Colonic mucosa (tissue), 4 donors: Measurements from ENCODE around the gene PPM1H. TPM values are rescaled to one million over a fixed set of nuclear protein-coding genes. Genes with fewer than 3 reads are reported as not detected.
"Not testable (repeated sequence)": the region's sequence is repeated elsewhere in the genome, so short reads cannot be mapped to it uniquely, and the experiment has no call there.

Experiments
- DNase-seq: peaks from one replicate; pipeline ENCODE4 v3.0.0-alpha.2; 2020
- H3K27ac ChIP-seq: fragments of 200-600 bp; one replicate; pipeline ENCODE4 v1.8.0; 2021
- H3K27me3 ChIP-seq: fragments of 200-600 bp; one replicate; pipeline ENCODE4 v1.8.0; 2021
- H3K36me3 ChIP-seq: fragments of 200-600 bp; one replicate; pipeline ENCODE4 v1.8.0; 2021
- H3K4me1 ChIP-seq: fragments of 200-600 bp; one replicate; pipeline ENCODE4 v1.8.0; 2021; ENCODE audit warnings: mild to moderate bottlenecking
- H3K4me3 ChIP-seq: fragments of 200-600 bp; one replicate; pipeline ENCODE4 v1.8.0; 2021
- H3K9ac ChIP-seq, 2 donors: one replicate each; pipeline ENCODE4 v1.7.0; 2013; ENCODE audit warnings: control low read depth in 2 of 2, low read depth in 2 of 2, low read length in 2 of 2
- H3K9me3 ChIP-seq: fragments of 200-600 bp; one replicate; pipeline ENCODE4 v1.8.0; 2021
- intact Hi-C: fragments of 100-400 bp; cut with DNase I; formaldehyde crosslinking; loops from one replicate; pipeline ENCODE4 v1.14.1; 2022
- total RNA-seq, 2 donors: library from RNA; stranded (reverse); fragmentation: NEBNext Ultra II Directional in 1 of 2; extraction: Animal tissue kit (Norgen Biotek cat#: 25700) in 1 of 2; gene quantifications; one replicate each; pipeline ENCODE4 v1.2.1, GENCODE V29; 2021
- TF ChIP-seq, protein P1 (sequence below): fragments of 200-600 bp; IDR thresholded peaks from one replicate; pipeline ENCODE4 v1.8.0; 2022; ENCODE audit warnings: antibody characterized with exemption, mild to moderate bottlenecking
- donor health status: healthy.
- donor health status: DM: no; HTN: no; CAD: no.
- donor health status: DM: no; HTN: no; CAD: no.

PPM1H gene
- total RNA-seq, 2 donors from 2014 or later: 7.4 to 8.1 TPM

GRCh38 chr12:62885242-62885641 lies 49.7 kb downstream of the PPM1H start:
- intact Hi-C loops: no loop called here
- no peak overlapping the region for H3K4me3 ChIP-seq
- H3K9me3 ChIP-seq: no peaks in the 10 kb centered on the region
- no peak overlapping the region for H3K27ac ChIP-seq
- no peaks in the 10 kb centered on the region for H3K27me3 ChIP-seq
- no peaks in the 10 kb centered on the region for H3K4me1 ChIP-seq
- no peak for DNase-seq
- TF ChIP-seq, protein P1, sequence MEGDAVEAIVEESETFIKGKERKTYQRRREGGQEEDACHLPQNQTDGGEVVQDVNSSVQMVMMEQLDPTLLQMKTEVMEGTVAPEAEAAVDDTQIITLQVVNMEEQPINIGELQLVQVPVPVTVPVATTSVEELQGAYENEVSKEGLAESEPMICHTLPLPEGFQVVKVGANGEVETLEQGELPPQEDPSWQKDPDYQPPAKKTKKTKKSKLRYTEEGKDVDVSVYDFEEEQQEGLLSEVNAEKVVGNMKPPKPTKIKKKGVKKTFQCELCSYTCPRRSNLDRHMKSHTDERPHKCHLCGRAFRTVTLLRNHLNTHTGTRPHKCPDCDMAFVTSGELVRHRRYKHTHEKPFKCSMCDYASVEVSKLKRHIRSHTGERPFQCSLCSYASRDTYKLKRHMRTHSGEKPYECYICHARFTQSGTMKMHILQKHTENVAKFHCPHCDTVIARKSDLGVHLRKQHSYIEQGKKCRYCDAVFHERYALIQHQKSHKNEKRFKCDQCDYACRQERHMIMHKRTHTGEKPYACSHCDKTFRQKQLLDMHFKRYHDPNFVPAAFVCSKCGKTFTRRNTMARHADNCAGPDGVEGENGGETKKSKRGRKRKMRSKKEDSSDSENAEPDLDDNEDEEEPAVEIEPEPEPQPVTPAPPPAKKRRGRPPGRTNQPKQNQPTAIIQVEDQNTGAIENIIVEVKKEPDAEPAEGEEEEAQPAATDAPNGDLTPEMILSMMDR: no peak
- no peaks in the 10 kb centered on the region for H3K36me3 ChIP-seq
- no peak overlapping the region for H3K9ac ChIP-seq

DNA sequence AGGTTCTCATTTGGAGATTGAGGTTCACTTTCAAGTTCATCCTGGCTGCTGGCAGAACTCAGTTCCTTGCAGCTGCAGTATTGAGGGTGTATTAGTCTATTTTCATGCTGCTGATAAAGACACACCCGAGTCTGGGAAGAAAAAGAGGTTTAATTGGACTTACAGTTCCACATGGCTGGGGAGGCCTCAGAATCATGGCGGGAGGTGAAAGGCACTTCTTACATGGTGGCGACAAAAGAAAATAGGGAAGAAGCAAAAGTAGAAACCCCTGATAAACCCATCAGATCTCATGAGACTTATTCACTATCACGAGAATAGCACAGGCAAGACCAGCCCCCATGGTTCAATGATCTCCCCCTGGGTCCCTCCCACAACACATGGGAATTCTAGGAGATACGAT lies 50.1 kb downstream of the PPM1H start:
- intact Hi-C loops, H3K36me3 ChIP-seq, H3K27me3 ChIP-seq, H3K27ac ChIP-seq, DNase-seq, H3K4me3 ChIP-seq, H3K4me1 ChIP-seq, H3K9ac ChIP-seq, H3K9me3 ChIP-seq: not testable (repeated sequence)

DNA sequence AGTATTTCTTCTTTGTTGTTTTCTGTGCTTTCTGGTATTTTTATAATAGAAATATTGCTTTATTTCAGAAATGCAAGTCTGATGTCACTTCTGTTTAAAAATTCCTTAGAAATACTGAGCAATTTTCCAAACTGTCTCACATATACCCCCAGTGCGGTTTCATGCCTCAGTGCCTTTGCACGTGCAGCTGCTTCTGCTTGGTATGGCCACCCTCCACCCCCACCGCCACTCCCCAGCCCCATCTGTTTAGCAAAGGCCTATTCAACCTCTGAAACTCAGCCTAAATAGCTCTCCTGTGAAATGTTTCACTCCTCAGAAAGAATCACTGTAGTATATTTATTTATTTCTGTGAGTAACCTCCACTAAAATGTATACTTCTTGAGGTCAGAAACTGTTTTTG lies 52.3 kb downstream of the PPM1H start:
- H3K4me3 ChIP-seq: no peak overlapping the region
- TF ChIP-seq, protein P1: no peak
- intact Hi-C loops: no loop called here

DNA sequence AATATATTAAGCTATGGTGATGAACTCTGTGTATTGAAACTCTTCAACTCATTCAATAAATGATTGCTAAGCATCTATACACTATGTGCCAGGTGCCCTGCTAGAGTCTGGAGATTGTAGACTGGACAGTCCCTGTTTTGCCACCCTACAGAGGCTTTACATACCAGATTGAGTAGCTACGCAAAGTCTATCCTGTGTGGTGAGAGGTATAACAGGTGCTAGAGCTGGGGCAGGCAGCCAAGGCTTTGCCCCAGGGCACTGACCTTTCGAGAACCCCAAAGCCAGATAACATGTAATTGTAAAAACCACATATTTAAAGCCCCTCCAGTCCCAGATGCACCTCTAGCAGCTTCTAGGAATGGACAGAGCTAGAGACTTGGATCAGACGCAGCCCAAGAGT lies 52.8 kb downstream of the PPM1H start:
- Histone ChIP-seq H3K36me3 (no peaks in the 10 kb centered on the region), H3K27me3 (no peaks in the 10 kb centered on the region), H3K4me3 (no peak overlapping the region), H3K27ac (no peak overlapping the region), H3K9me3 (no peaks in the 10 kb centered on the region), H3K9ac (no peak overlapping the region), H3K4me1 (no peaks in the 10 kb centered on the region)
- intact Hi-C loops: no loop called here
- no peak for DNase-seq
- TF ChIP-seq, protein P1: no peak

More for the DNA sequence above, 52.3 kb downstream of the PPM1H start:
- no peak overlapping the region for H3K9ac ChIP-seq
- no peaks in the 10 kb centered on the region for H3K36me3 ChIP-seq
- H3K9me3 ChIP-seq: no peaks in the 10 kb centered on the region
- H3K27me3 ChIP-seq: no peaks in the 10 kb centered on the region
- H3K4me1 ChIP-seq: no peaks in the 10 kb centered on the region
- DNase-seq: no peak
- no peak overlapping the region for H3K27ac ChIP-seq

DNA sequence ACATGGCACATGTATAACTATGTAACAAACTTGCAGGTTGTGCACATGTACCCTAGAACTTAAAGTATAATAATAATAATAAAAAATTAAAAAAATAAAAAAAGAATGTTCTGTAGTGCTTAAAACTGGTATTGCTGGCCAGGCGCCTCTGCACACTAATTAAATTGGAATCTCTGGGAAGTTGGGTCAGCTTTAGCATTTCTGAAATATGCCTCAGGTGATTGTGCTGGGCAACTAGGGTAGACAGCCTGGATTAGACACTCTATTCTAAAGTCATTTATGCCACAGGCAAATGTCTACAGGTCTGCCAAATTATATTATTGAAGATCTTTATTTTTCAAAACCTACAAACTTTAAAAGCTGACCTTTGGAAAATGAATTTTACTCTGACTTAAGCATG lies 55.3 kb downstream of the PPM1H start:
- intact Hi-C loops: no loop called here
- no peak overlapping the region for H3K27ac ChIP-seq
- no peak overlapping the region for H3K9ac ChIP-seq
- no peaks in the 10 kb centered on the region for H3K27me3 ChIP-seq
- TF ChIP-seq, protein P1: no peak
- H3K4me3 ChIP-seq: no peak overlapping the region
- H3K36me3 ChIP-seq: no peaks in the 10 kb centered on the region
- no peak for DNase-seq
- no peaks in the 10 kb centered on the region for H3K9me3 ChIP-seq
- no peaks in the 10 kb centered on the region for H3K4me1 ChIP-seq

DNA sequence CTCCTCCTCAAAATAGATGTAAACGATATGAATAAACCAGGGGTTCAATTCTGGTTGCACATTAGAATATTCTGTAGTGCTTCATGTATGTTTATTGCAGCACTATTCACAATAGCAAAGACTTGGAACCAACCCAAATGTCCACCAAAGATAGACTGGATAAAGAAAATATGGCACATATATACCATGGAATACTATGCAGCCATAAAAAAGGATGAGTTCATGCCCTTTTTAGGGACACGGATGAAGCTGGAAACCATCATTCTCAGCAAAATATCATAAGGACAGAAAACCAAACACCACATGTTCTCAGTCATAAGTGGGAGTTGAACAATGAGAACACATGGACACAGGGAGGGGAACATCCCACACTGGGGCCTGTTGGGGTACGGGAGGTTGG lies 55.7 kb downstream of the PPM1H start:
- H3K36me3 ChIP-seq, H3K27me3 ChIP-seq, H3K9me3 ChIP-seq, H3K4me3 ChIP-seq, H3K9ac ChIP-seq, intact Hi-C loops, H3K27ac ChIP-seq, DNase-seq, H3K4me1 ChIP-seq: not testable (repeated sequence)

GRCh38 chr12:62878211-62878610 lies 56.7 kb downstream of the PPM1H start:
- Histone ChIP-seq H3K4me3 (no peak overlapping the region), H3K9ac (no peak overlapping the region), H3K4me1 (no peaks in the 10 kb centered on the region), H3K27ac (no peak overlapping the region), H3K9me3 (no peaks in the 10 kb centered on the region), H3K36me3 (no peaks in the 10 kb centered on the region), H3K27me3 (no peaks in the 10 kb centered on the region)
- TF ChIP-seq, protein P1: no peak
- no peak for DNase-seq
- intact Hi-C loops: no loop called here
